Amygdala (tissue), 56 donors: ENCODE measurements around the gene INTS4.
"Not testable (repeated sequence)": the region's sequence is repeated elsewhere in the genome, so short reads cannot be mapped to it uniquely, and the experiment has no call there.

Experiments
- DNase-seq, 56 donors: peaks; one replicate each; lab custom pipeline; 2025; lab: John Stamatoyannopoulos, UW

INTS4 gene

GRCh38 chr11:77994434-77995362, at the start of gene INTS4:
Gene INTS4 (minus strand): TSS chr11:77994668. CDS start chr11:77994643, 25 bp downstream.
- peak; percentile 87 to 100 (median 99) for DNase-seq

GRCh38 chr11:78041843-78042440, 47.5 kb upstream of the INTS4 start:
- DNase-seq, result no peak

- DNase-seq, result not testable (repeated sequence)
Measured at GRCh38 chr11:78041380-78041719, 46.9 kb upstream of the INTS4 start.

- no peak for DNase-seq
Measured at GRCh38 chr11:78040691-78041379, 46.4 kb upstream of the INTS4 start.

GRCh38 chr11:78039919-78040671, 45.6 kb upstream of the INTS4 start:
- peak in 42 of 56 donors; percentile 4 to 72 (median 26) for DNase-seq

DNA sequence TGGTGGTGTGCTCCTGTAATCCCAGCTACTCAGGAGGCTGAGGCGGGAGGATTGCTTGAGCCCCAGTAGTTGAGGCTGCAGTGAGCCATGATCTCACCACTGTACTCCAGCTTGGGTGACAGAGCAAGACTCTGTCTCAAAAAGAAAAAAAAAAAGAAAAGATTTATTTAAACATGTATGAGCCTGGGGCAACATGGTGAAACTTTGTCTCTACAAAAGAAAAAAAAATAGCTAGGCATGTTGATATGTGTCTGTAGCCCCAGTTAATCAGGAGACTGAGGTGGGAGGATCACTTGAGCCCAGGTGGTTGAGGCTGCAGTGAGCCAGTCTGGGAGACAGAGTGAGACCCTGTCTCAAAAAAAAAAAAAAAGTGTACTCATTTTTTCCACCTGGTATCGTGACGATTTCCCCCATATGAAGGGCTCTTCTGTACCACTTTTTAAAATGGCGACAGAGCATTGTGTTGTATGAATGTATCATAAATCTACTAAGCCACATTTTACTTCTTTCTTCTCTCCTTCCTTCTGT, 45.0 kb upstream of the INTS4 start:
- no peak for DNase-seq

DNA sequence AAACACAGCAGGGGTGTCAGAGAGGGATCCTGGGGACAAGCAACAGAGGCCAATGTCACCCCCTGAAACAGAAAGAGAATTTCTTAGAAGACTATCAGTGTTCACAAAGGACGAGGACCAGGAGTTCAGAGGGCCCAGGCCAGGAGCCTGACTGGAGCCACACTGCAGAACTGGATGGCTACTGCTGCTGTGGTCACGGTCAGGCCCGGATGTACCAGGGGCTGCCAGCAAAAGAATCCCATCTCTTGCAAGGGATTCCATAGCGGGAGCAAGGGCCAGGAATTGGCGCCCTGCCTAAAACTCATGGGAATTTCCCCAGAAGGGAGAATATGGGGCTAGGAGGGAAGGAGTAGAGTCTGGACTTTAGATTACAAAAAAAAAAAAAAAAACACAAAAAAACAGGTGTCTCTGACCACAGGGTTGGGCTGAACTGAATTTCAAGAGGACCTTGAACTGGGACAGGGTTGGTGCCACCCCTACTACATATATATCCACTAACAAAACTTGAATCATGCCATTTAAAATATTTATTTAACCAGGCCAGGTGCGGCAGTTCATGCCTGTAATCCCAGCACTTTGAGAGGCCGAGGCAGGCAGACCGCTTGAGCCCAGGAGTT, 44.3 kb upstream of the INTS4 start:
- DNase-seq, result peak in 1 of 56 donors; percentile 16

- DNase-seq, result no peak
Measured at GRCh38 chr11:78037825-78038620, 43.6 kb upstream of the INTS4 start.

DNA sequence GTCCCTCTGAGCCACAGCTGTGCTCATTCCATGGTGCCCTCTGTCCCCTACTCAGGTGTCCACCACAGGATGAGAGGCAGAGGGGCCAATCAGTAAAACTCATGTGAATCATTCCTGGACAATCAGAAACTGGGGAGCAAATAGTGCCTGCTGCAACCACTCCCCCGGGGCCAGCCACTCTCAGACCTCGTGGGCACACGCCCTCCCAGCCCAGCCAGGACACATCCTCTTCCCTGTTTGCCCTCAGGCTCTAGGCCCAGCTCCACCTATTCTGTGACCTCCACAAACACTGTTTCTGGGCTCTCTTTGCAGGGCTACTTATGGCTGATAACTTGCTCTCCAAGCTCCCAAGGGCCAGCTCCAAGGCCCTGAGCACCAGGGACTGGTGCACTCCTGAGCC, 42.6 kb upstream of the INTS4 start:
- DNase-seq, result no peak

DNA sequence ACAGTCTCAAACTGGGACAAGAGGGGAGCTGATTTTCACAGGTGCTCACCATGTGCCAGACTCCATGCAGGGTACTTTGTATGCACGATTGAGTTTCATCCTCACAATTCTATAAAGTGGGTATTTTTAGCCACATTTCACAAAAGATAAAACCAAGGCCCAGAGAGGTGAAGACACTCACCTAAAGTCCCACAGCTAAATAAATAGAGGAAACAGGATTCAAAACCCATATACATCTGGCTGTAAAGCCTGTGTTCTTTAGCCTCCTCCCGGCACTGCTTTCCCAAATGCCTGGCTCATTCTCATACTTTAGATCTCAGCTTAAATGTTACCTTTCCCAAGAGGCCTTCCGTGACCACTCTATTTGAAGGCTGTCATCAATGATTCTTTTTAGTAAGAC, 41.8 kb upstream of the INTS4 start:
- no peak for DNase-seq

DNA sequence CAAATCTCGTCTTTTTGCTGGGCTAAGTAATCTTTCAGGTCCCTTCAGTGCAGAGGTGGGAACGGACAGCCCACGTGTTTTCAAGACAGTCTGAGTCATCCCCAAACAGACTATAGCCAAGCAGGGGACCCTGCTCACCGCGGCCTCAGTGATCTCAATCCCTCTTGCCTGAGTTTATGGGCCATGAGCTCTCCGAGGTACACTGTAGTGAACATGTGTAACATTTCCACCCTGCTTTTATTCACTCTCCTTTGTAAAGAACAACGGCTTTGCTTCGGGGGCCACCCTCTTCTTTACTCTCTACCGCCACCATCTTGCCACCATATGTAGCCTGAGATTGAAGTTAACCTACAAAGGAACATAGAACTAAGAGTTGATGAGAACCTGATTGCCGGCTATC, 40.2 kb upstream of the INTS4 start:
- DNase-seq, result no peak

- DNase-seq, result no peak
Measured at GRCh38 chr11:78033040-78033439, 38.6 kb upstream of the INTS4 start.

DNA sequence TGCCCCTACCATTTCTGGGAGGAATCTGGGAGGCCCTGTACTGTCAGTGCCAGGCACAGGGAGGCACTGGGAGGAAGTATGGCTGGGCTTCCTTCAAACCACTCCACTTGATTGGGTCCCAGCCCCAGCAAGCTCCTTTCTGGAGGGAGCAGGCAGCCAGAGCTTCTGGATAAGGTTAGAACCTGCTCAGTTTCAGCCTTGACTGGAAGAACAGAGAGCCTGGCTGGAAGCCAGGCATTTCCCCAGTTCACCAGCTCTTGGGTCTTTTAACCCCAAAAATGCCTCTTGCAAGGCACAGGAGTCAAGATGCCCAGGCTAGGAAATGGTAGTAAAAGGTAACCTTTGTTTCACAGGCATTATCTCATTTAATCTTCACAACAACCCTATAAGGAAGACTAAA, 37.6 kb upstream of the INTS4 start:
- DNase-seq, result peak in 2 of 56 donors; percentile 4 to 6

- no peak for DNase-seq
Measured at GRCh38 chr11:78031629-78032028, 37.2 kb upstream of the INTS4 start.

- peak in 55 of 56 donors; percentile 51 to 97 (median 88) for DNase-seq
Measured at GRCh38 chr11:78030429-78031325, 36.2 kb upstream of the INTS4 start.

GRCh38 chr11:78028423-78028822, 34.0 kb upstream of the INTS4 start:
- DNase-seq, result not testable (repeated sequence)

- DNase-seq, result no peak
Measured at GRCh38 chr11:78027759-78028158, 33.3 kb upstream of the INTS4 start.

DNA sequence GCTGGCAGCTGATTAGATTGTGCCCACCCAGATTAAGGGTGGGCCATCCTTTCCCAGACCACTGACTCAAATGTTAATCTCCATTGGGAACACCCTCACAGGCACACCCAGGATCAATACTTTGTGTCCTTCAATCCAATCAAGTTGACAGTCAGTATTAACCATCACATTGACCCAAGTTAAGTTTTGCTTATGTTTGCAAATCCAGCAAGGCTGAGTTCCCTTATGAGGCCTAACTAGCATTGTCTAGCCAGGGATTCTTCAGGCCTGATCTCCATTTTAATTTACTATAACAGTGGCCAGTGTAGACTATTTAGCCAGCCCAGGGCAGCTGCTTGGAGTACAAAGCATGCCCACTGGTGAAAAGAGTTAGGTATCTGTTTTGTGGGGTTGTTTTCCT, 30.9 kb upstream of the INTS4 start:
- DNase-seq, result no peak
